ENCODE data around the gene CDA.

- TF ChIP-seq, protein P1, sequence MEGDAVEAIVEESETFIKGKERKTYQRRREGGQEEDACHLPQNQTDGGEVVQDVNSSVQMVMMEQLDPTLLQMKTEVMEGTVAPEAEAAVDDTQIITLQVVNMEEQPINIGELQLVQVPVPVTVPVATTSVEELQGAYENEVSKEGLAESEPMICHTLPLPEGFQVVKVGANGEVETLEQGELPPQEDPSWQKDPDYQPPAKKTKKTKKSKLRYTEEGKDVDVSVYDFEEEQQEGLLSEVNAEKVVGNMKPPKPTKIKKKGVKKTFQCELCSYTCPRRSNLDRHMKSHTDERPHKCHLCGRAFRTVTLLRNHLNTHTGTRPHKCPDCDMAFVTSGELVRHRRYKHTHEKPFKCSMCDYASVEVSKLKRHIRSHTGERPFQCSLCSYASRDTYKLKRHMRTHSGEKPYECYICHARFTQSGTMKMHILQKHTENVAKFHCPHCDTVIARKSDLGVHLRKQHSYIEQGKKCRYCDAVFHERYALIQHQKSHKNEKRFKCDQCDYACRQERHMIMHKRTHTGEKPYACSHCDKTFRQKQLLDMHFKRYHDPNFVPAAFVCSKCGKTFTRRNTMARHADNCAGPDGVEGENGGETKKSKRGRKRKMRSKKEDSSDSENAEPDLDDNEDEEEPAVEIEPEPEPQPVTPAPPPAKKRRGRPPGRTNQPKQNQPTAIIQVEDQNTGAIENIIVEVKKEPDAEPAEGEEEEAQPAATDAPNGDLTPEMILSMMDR (IDR thresholded peaks at IDR 0.05): no peak
- TF ChIP-seq POLR2A (IDR thresholded peaks at IDR 0.05): no peak
Observed at GRCh38 chr1:20630729-20631128, 41.8 kb downstream of the CDA start.

All from upper lobe of left lung (tissue), 4 donors.